Activated T-helper 1 cell treated with anti-CD3 and anti-CD28 coated beads, Interleukin-12 subunit alpha, Interleukin-12 subunit beta, Interleukin-2, Interleukin-4 antibody, amounts not matched to agents 30 ng/mL and 10 ng/mL and 1 ng/mL, durations not matched to agents 14 hours and 24 hours and 36 hours (primary cell): ENCODE measurements around the gene LAIR2. TPM values are rescaled to one million over a fixed set of nuclear protein-coding genes. Genes with fewer than 3 reads are reported as not detected.

Experiments
- total RNA-seq: library from RNA; stranded (reverse); gene quantifications from 2 replicates; pipeline ENCODE4 v1.2.3, GENCODE V29; 2022

LAIR2 gene
- total RNA-seq, 1 donor from 2014 or later = 49.1 TPM

Other genes with a start within 250 kb of the LAIR2 start
- not detected in 2 replicates for gene LILRB5, start 245.6 kb upstream of the LAIR2 start, total RNA-seq
- not detected in 2 replicates for gene LILRB2, start 221.7 kb upstream of the LAIR2 start, total RNA-seq
- gene LILRA5, start 189.7 kb upstream of the LAIR2 start, total RNA-seq = not detected in 2 replicates
- not detected in 2 replicates for gene LILRA4, start 163.7 kb upstream of the LAIR2 start, total RNA-seq
- gene LAIR1, start 137.9 kb upstream of the LAIR2 start, total RNA-seq = 9.2 and 9.4 TPM in 2 replicates
- gene TTYH1, start 87.4 kb upstream of the LAIR2 start, total RNA-seq = 0.49 and 0.59 TPM in 2 replicates
- gene LENG8, start 53.6 kb upstream of the LAIR2 start, total RNA-seq = 192 and 193 TPM in 2 replicates
- 8.4 and 11.5 TPM in 2 replicates for gene LENG9, start 39.1 kb upstream of the LAIR2 start, total RNA-seq
- gene CDC42EP5, start 29.5 kb upstream of the LAIR2 start, total RNA-seq = not detected in 2 replicates
- not detected in 2 replicates for gene LILRA2, start 71.0 kb downstream of the LAIR2 start, total RNA-seq
- gene LILRA1, start 90.8 kb downstream of the LAIR2 start, total RNA-seq = not detected in 2 replicates
- not detected in 2 replicates for gene LILRB1, start 127.7 kb downstream of the LAIR2 start, total RNA-seq
- 0.34 TPM in 1 of 2 replicates, not detected in the other for gene LILRB4, start 160.2 kb downstream of the LAIR2 start, total RNA-seq
- gene KIR3DL3, start 221.6 kb downstream of the LAIR2 start, total RNA-seq = not detected in 2 replicates
- not detected in 2 replicates for gene KIR2DL3, start 235.7 kb downstream of the LAIR2 start, total RNA-seq